OCI-LY7 (cell line): ENCODE data around the gene REG4. TPM values are rescaled to one million over a fixed set of nuclear protein-coding genes. Genes with fewer than 3 reads are reported as not detected.

Source experiments
- BruUV-seq: library from RNA; stranded (reverse); fragments of 400-500 nt; replicated peaks from 2 replicates; lab custom pipeline; 2021; lab: Mats Ljungman, UMichigan
- CTCF ChIA-PET: fragments of 300-600 bp; sonication (Branson Sonifier 250); formaldehyde crosslinking; loops from one replicate; lab custom pipeline; 2022; ENCODE audit warnings: antibody characterized with exemption; ENCODE audit not compliant: unreplicated experiment; lab: Charles Lee
- POLR2A ChIA-PET: fragments of 300-600 bp; sonication (Branson Sonifier 250); formaldehyde crosslinking; loops from one replicate; lab custom pipeline; 2022; ENCODE audit warnings: antibody characterized with exemption; lab: Charles Lee
- DNase-seq: peaks from one replicate; pipeline ENCODE4 v3.0.0-alpha.2; 2015; ENCODE audit warnings: low spot score
- H2AFZ ChIP-seq: fragments of 200-600 bp; sonication (generic), shearing (Covaris generic); 2 replicates; pipeline ENCODE4 v1.6.1; 2014; ENCODE audit warnings: mild to moderate bottlenecking, antibody characterized with exemption, low read length, moderate library complexity
- H3K27ac ChIP-seq: fragments of 200-600 bp; sonication (generic); 2 replicates; pipeline ENCODE4 v1.5.1; 2014; ENCODE audit warnings: mixed run types, low read depth, mild to moderate bottlenecking, moderate library complexity, low read length, inconsistent platforms; ENCODE audit not compliant: poor library complexity, severe bottlenecking
- H3K36me3 ChIP-seq: fragments of 200-600 bp; sonication (generic); 2 replicates; pipeline ENCODE4 v1.6.1; 2014; ENCODE audit warnings: mild to moderate bottlenecking, antibody characterized with exemption, low read length, moderate library complexity, mixed read lengths; ENCODE audit not compliant: insufficient read depth
- H3K4me1 ChIP-seq: fragments of 200-600 bp; sonication (generic); 2 replicates; pipeline ENCODE4 v1.5.1; 2014; ENCODE audit warnings: mild to moderate bottlenecking, low read length; ENCODE audit not compliant: insufficient read depth, poor library complexity, severe bottlenecking
- H3K4me2 ChIP-seq: fragments of 200-600 bp; sonication (generic); 2 replicates; pipeline ENCODE4 v1.6.1; 2014; ENCODE audit warnings: mild to moderate bottlenecking, low read length
- H3K4me3 ChIP-seq: fragments of 200-600 bp; sonication (generic); 2 replicates; pipeline ENCODE4 v1.5.1; 2014; ENCODE audit warnings: mild to moderate bottlenecking, low read depth, low read length; ENCODE audit not compliant: poor library complexity, severe bottlenecking
- H3K79me2 ChIP-seq: fragments of 200-600 bp; sonication (generic); 2 replicates; pipeline ENCODE4 v1.6.1; 2016; ENCODE audit warnings: low read depth, mild to moderate bottlenecking, low read length, moderate library complexity, mixed read lengths; ENCODE audit not compliant: insufficient read depth
- H3K9me2 ChIP-seq: fragments of 200-600 bp; sonication (generic); 2 replicates; pipeline ENCODE4 v1.6.1; 2016; ENCODE audit warnings: mild to moderate bottlenecking, low read length, mixed read lengths; ENCODE audit not compliant: insufficient read depth
- H3K9me3 ChIP-seq: fragments of 200-600 bp; sonication (generic); 2 replicates; pipeline ENCODE4 v1.6.1; 2014; ENCODE audit warnings: mild to moderate bottlenecking, mixed run types, low read length, mixed read lengths
- H4K20me1 ChIP-seq: fragments of 200-600 bp; sonication (generic); 2 replicates; pipeline ENCODE4 v1.6.1; 2014; ENCODE audit warnings: mild to moderate bottlenecking, antibody characterized with exemption, low read length, moderate library complexity, mixed read lengths; ENCODE audit not compliant: insufficient read depth
- CTCF ChIP-seq: fragments of 200-600 bp; sonication (generic); conservative IDR thresholded peaks from 2 replicates; pipeline ENCODE4 v1.5.1; 2014; ENCODE audit warnings: mild to moderate bottlenecking, antibody characterized with exemption, low read length, moderate library complexity, mixed read lengths
- EZH2phosphoT487 ChIP-seq: fragments of 200-600 bp; sonication (generic); IDR thresholded peaks from 2 replicates; pipeline ENCODE4 v1.6.1; 2018; ENCODE audit warnings: low read depth, borderline replicate concordance, mild to moderate bottlenecking, mixed run types, antibody characterized with exemption, low read length, moderate library complexity, mixed read lengths
- intact Hi-C: fragments of 100-400 bp; cut with micrococcal nuclease; formaldehyde crosslinking; loops from one replicate; pipeline ENCODE4 v1.10.0; 2022; ENCODE audit not compliant: unreplicated experiment
- total RNA-seq, 2 experiments: library from RNA; depleted of rRNA in 1 of 2; stranded (reverse); fragments of >200 nt in 1 of 2; shearing (Covaris generic) in 1 of 2; gene quantifications; 2 replicates each; pipeline ENCODE4 v1.2.3, GENCODE V29; 2014 to 2022

The REG4 gene
- total RNA-seq, 2 experiments from 2014 or later: not detected

GRCh38 chr1:119805746-119806145 is 5.5 kb downstream of the REG4 start:
- Histone ChIP-seq H4K20me1 (no peaks in the 10 kb centered on the region), H3K9me2 (no peaks in the 10 kb centered on the region), H3K4me2 (no peak overlapping the region), H3K36me3 (no peaks in the 10 kb centered on the region), H3K27ac (no peak overlapping the region), H3K9me3 (no peaks in the 10 kb centered on the region), H3K4me3 (no peak overlapping the region), H3K79me2 (no peaks in the 10 kb centered on the region), H2AFZ (no peak overlapping the region), H3K4me1 (no peaks in the 10 kb centered on the region)
- ChIA-PET CTCF (no interaction called here), POLR2A (no interaction called here)
- no peak for DNase-seq
- intact Hi-C loops: loop anchor here (10.0 kb wide), 1 partner anchor 191 kb away; no protein-coding TSS in a partner anchor
- TF ChIP-seq EZH2phosphoT487 (no peak), CTCF (no peak)
- BruUV-seq: no TSS peak

- ChIA-PET CTCF (no interaction called here), POLR2A (no interaction called here)
- Histone ChIP-seq H3K4me3 (no peak overlapping the region), H3K36me3 (no peaks in the 10 kb centered on the region), H3K27ac (no peak overlapping the region), H2AFZ (no peak overlapping the region), H3K9me2 (no peaks in the 10 kb centered on the region), H3K4me1 (no peaks in the 10 kb centered on the region), H3K9me3 (no peaks in the 10 kb centered on the region), H3K79me2 (no peaks in the 10 kb centered on the region), H4K20me1 (no peaks in the 10 kb centered on the region), H3K4me2 (no peak overlapping the region)
- no peak for TF ChIP-seq EZH2phosphoT487
- intact Hi-C loops: loop anchor here (10.0 kb wide), 1 partner anchor 190 kb away; no protein-coding TSS in a partner anchor
- BruUV-seq: no TSS peak
- no peak for DNase-seq
These were observed 6.0 kb downstream of the REG4 start for GRCh38 chr1:119805247-119805646.

DNA sequence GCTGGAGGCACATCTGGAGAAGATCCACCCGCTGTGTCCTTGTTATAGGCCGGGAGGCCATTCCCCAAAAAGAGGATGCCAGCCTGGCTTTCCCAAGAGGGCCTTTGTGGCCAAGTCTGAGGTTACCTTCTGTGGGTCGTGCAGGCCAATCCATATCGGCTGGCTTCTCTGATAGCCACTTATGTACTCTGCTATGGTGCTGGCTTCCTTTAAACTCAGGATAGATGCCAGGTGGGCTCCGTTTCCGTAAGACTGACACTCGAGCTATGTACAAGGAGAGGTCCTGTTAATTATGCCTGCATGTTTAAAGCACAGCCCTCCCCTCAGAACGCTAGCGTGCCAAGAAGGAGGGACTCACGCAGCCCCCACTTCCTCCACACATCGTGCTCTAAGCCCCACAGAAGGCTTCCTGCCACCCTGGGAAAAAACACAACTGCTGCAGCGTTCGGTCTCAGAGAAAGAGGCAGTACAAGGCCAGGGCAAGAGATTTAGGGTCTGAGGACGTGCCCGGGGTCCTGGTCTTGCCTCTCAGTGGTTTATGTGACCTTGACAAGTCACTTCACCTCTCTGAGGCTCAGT is 11.6 kb downstream of the REG4 start:
- intact Hi-C loops: loop anchor here (10.0 kb wide), 1 partner anchor 185 kb away; no protein-coding TSS in a partner anchor
- Histone ChIP-seq H3K4me2 (no peak overlapping the region), H3K27ac (no peak overlapping the region), H3K4me3 (no peak overlapping the region), H3K9me3 (no peaks in the 10 kb centered on the region), H3K4me1 (no peaks in the 10 kb centered on the region), H3K9me2 (no peaks in the 10 kb centered on the region), H3K79me2 (no peaks in the 10 kb centered on the region), H3K36me3 (no peaks in the 10 kb centered on the region), H2AFZ (no peak overlapping the region), H4K20me1 (no peaks in the 10 kb centered on the region)
- ChIA-PET CTCF (no interaction called here), POLR2A (no interaction called here)
- no peak for DNase-seq
- no TSS peak for BruUV-seq
- TF ChIP-seq CTCF (no peak), EZH2phosphoT487 (no peak)
